ENCODE measurements around the gene SPAAR.

- TF ChIP-seq, protein P1, sequence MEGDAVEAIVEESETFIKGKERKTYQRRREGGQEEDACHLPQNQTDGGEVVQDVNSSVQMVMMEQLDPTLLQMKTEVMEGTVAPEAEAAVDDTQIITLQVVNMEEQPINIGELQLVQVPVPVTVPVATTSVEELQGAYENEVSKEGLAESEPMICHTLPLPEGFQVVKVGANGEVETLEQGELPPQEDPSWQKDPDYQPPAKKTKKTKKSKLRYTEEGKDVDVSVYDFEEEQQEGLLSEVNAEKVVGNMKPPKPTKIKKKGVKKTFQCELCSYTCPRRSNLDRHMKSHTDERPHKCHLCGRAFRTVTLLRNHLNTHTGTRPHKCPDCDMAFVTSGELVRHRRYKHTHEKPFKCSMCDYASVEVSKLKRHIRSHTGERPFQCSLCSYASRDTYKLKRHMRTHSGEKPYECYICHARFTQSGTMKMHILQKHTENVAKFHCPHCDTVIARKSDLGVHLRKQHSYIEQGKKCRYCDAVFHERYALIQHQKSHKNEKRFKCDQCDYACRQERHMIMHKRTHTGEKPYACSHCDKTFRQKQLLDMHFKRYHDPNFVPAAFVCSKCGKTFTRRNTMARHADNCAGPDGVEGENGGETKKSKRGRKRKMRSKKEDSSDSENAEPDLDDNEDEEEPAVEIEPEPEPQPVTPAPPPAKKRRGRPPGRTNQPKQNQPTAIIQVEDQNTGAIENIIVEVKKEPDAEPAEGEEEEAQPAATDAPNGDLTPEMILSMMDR (IDR thresholded peaks at IDR 0.05): no peak
- TF ChIP-seq POLR2A (IDR thresholded peaks at IDR 0.05): no peak
Measured at GRCh38 chr9:35928591-35929452, 19.5 kb downstream of the SPAAR start.
